Measurements from ENCODE around the gene KCNA5.

- TF ChIP-seq CTCF (IDR thresholded peaks at IDR 0.05) = no peak
- TF ChIP-seq POLR2A (IDR thresholded peaks at IDR 0.05) = no peak
- no peak for TF ChIP-seq POLR2AphosphoS5 (IDR thresholded peaks at IDR 0.05)
Observed at GRCh38 chr12:5070090-5070489, 26.4 kb downstream of the KCNA5 start.
